H1 (cell line): ENCODE measurements around the gene STX19. TPM values are rescaled to one million over a fixed set of nuclear protein-coding genes. Genes with fewer than 3 reads are reported as not detected.

Experiments
- CHD7 ChIP-seq: fragments of 300-600 bp; sonication (generic); IDR thresholded peaks from 2 replicates; pipeline ENCODE4 v1.7.1; 2012; ENCODE audit warnings: low read length, moderate library complexity, mild to moderate bottlenecking, inconsistent platforms; ENCODE audit not compliant: insufficient replicate concordance
- polyA plus RNA-seq, 7 experiments: library from polyadenylated mRNA; depleted of rRNA in 3 of 7; stranded (reverse) in 5 of 7; unstranded in 2 of 7; fragments of >200 nt in 5 of 7; fragments of 200-250 nt in 2 of 7; gene quantifications; 1 replicate in 5 of 7; 2 replicates in 1 of 7; 4 replicates in 1 of 7; pipeline versions ENCODE4 v1.2.1 to v1.2.3, GENCODE V29; 2011 to 2013; ENCODE audit warnings: missing spikeins in 2 of 7, mixed read lengths in 2 of 7
- total RNA-seq: library from RNA; stranded (reverse); fragmentation: NEBNext Ultra II Directional; extraction: Animal tissue kit (Norgen Biotek cat#: 25700); gene quantifications from 2 replicates; pipeline ENCODE4 v1.2.1, GENCODE V29; 2021

STX19 gene
- total and polyA plus RNA-seq, 2 of the 8 experiments (the other 6 are each of a cell fraction or from before 2014, with no cell fraction given) = not detected

- TF ChIP-seq CHD7 = no peak
These were observed 8.7 kb downstream of the STX19 start (continued) for GRCh38 chr3:94019659-94020058.
